ENCODE data around the gene PPM1H.

PPM1H gene

GRCh38 chr12:62637679-62638078 lies 297.3 kb downstream of the PPM1H start:
- H3K79me2 ChIP-seq (ENCODE audit: insufficient read depth, low read length) = no peaks in the 10 kb centered on the region

GRCh38 chr12:62635649-62636048 lies 299.3 kb downstream of the PPM1H start:
- TF ChIP-seq EZH2 (IDR thresholded peaks at IDR 0.05; ENCODE audit: borderline replicate concordance, low read depth, low read length, severe bottlenecking) = no peak
- TF ChIP-seq, protein P1, sequence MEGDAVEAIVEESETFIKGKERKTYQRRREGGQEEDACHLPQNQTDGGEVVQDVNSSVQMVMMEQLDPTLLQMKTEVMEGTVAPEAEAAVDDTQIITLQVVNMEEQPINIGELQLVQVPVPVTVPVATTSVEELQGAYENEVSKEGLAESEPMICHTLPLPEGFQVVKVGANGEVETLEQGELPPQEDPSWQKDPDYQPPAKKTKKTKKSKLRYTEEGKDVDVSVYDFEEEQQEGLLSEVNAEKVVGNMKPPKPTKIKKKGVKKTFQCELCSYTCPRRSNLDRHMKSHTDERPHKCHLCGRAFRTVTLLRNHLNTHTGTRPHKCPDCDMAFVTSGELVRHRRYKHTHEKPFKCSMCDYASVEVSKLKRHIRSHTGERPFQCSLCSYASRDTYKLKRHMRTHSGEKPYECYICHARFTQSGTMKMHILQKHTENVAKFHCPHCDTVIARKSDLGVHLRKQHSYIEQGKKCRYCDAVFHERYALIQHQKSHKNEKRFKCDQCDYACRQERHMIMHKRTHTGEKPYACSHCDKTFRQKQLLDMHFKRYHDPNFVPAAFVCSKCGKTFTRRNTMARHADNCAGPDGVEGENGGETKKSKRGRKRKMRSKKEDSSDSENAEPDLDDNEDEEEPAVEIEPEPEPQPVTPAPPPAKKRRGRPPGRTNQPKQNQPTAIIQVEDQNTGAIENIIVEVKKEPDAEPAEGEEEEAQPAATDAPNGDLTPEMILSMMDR (IDR thresholded peaks at IDR 0.05; ENCODE audit: borderline replicate concordance, extremely low read depth, low read length, poor library complexity, severe bottlenecking) = no peak
- Histone ChIP-seq H3K4me3 (ENCODE audit: low read depth in 1 of 2, low read length in 2 of 2) (no peak overlapping the region), H3K9ac (ENCODE audit: low read depth, low read length) (no peak overlapping the region), H3K9me3 (ENCODE audit: insufficient read depth, low read length, severe bottlenecking) (no peaks in the 10 kb centered on the region), H3K27me3 (ENCODE audit: insufficient read depth, low read length, poor library complexity) (no peaks in the 10 kb centered on the region), H3K4me1 (ENCODE audit: insufficient read depth, low read length) (peaks cover 6% of the 10 kb centered on the region), H2AFZ (ENCODE audit: low read depth, low read length) (no peak overlapping the region), H3K36me3 (ENCODE audit: insufficient read depth, low read length) (no peaks in the 10 kb centered on the region), H4K20me1 (ENCODE audit: insufficient read depth, low read length) (no peaks in the 10 kb centered on the region), H3K27ac (ENCODE audit: low read length) (no peak overlapping the region), H3K4me2 (ENCODE audit: insufficient read depth, low read length) (no peak overlapping the region), H3K79me2 (ENCODE audit: insufficient read depth, low read length) (no peaks in the 10 kb centered on the region)
- no peak for DNase-seq
- no peak for ATAC-seq (ENCODE audit: insufficient read depth, low read depth)

More at GRCh38 chr12:62637679-62638078, 297.3 kb downstream of the PPM1H start:
- no peaks in the 10 kb centered on the region for H3K9me3 ChIP-seq (ENCODE audit: insufficient read depth, low read length, severe bottlenecking)
- TF ChIP-seq EZH2 (IDR thresholded peaks at IDR 0.05; ENCODE audit: borderline replicate concordance, low read depth, low read length, severe bottlenecking) = no peak
- TF ChIP-seq, protein P1 (IDR thresholded peaks at IDR 0.05; ENCODE audit: borderline replicate concordance, extremely low read depth, low read length, poor library complexity, severe bottlenecking) = no peak
- H2AFZ ChIP-seq (ENCODE audit: low read depth, low read length) = no peak overlapping the region
- ATAC-seq (ENCODE audit: insufficient read depth, low read depth) = no peak
- no peaks in the 10 kb centered on the region for H3K27me3 ChIP-seq (ENCODE audit: insufficient read depth, low read length, poor library complexity)
- no peaks in the 10 kb centered on the region for H4K20me1 ChIP-seq (ENCODE audit: insufficient read depth, low read length)
- H3K9ac ChIP-seq (ENCODE audit: low read depth, low read length) = no peak overlapping the region
- no peak for DNase-seq
- H3K27ac ChIP-seq (ENCODE audit: low read length) = no peak overlapping the region
- no peak overlapping the region for H3K4me3 ChIP-seq (ENCODE audit: low read depth in 1 of 2, low read length in 2 of 2)
- no peaks in the 10 kb centered on the region for H3K36me3 ChIP-seq (ENCODE audit: insufficient read depth, low read length)
- no peak overlapping the region for H3K4me2 ChIP-seq (ENCODE audit: insufficient read depth, low read length)
- peaks cover 16% of the 10 kb centered on the region for H3K4me1 ChIP-seq (ENCODE audit: insufficient read depth, low read length)

- no peaks in the 10 kb centered on the region for H4K20me1 ChIP-seq (ENCODE audit: insufficient read depth, low read length)
- H3K4me1 ChIP-seq (ENCODE audit: insufficient read depth, low read length) = no peaks in the 10 kb centered on the region
- H2AFZ ChIP-seq (ENCODE audit: low read depth, low read length) = no peak overlapping the region
- no peak overlapping the region for H3K4me2 ChIP-seq (ENCODE audit: insufficient read depth, low read length)
- no peak for TF ChIP-seq EZH2 (IDR thresholded peaks at IDR 0.05; ENCODE audit: borderline replicate concordance, low read depth, low read length, severe bottlenecking)
- TF ChIP-seq, protein P1 (IDR thresholded peaks at IDR 0.05; ENCODE audit: borderline replicate concordance, extremely low read depth, low read length, poor library complexity, severe bottlenecking) = no peak
- no peaks in the 10 kb centered on the region for H3K27me3 ChIP-seq (ENCODE audit: insufficient read depth, low read length, poor library complexity)
- no peaks in the 10 kb centered on the region for H3K79me2 ChIP-seq (ENCODE audit: insufficient read depth, low read length)
- H3K36me3 ChIP-seq (ENCODE audit: insufficient read depth, low read length) = no peaks in the 10 kb centered on the region
- DNase-seq (no peak), ATAC-seq (ENCODE audit: insufficient read depth, low read depth) (no peak)
- H3K9me3 ChIP-seq (ENCODE audit: insufficient read depth, low read length, severe bottlenecking) = no peaks in the 10 kb centered on the region
- H3K9ac ChIP-seq (ENCODE audit: low read depth, low read length) = no peak overlapping the region
- no peak overlapping the region for H3K4me3 ChIP-seq (ENCODE audit: low read depth in 1 of 2, low read length in 2 of 2)
- no peak overlapping the region for H3K27ac ChIP-seq (ENCODE audit: low read length)
These were observed 302.5 kb downstream of the PPM1H start for GRCh38 chr12:62632411-62632918.
